ENCODE results near the gene ADAMTSL5.

The ADAMTSL5 gene

DNA sequence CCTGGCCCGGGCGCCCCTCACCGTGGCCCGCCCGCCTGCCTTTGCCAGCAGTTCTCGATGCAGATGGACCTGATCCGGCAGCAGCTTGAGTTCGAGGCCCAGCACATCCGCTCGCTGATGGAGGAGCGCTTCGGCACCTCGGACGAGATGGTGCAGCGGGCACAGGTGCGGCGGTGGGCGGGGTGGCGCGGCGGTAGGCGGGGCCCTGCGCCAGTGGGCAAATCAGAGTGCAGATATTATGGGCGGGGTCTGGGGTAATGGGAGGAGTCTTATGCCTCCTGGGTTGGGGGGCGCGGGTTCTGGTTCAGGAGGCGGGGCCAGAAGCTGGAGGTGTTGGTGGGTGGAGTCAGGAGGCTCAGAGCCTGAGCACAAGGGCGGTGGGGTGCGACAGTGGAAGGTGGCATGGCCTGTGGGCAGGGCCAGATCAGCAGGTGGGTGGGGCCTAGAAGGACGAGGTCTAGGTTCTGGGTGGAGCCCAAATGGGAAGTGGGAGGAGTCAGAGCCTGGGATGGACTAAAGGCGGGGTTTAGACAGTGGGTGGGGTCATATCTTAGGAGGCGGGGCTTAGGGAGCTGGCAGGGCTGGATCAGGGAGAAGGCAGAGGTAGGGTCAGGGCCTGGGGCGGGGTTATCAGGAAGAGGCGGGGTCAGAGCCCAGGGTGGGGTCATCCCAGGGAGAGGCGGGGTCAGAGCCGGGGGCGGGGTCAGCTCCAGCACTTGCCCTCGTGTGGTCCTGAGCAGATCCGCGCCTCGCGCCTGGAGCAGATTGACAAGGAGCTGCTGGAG is 57.3 kb downstream of the ADAMTSL5 start:
- peak overlapping the region; percentile 49 for H3K27ac Mint-ChIP-seq
- peaks cover 8% of the 10 kb centered on the region for H3K4me1 Mint-ChIP-seq (ENCODE audit: low read depth)
- peaks cover 49% of the 10 kb centered on the region for H3K27me3 Mint-ChIP-seq (ENCODE audit: low read depth)
- peak; percentile 47 for DNase-seq (ENCODE audit: low spot score)
- H3K36me3 Mint-ChIP-seq (ENCODE audit: low read depth) = no peaks in the 10 kb centered on the region
- no peaks in the 10 kb centered on the region for H3K9me3 Mint-ChIP-seq
- peak overlapping the region; percentile 54 for H3K4me3 Mint-ChIP-seq
